Activated naive CD4-positive, alpha-beta T cell treated with anti-CD3 and anti-CD28 coated beads, Interleukin-2, amount 50 U/mL, for 24 hours (primary cell): Measurements from ENCODE around the gene IGLL1.
"Not testable (repeated sequence)": the region's sequence is repeated elsewhere in the genome, so short reads cannot be mapped to it uniquely, and the experiment has no call there.

ENCODE experiments used
- H3K27ac Mint-ChIP-seq: one replicate; pipeline ENCODE4 v1.8.0; 2021; ENCODE audit warnings: mild to moderate bottlenecking, mixed read lengths
- H3K27me3 Mint-ChIP-seq: one replicate; pipeline ENCODE4 v1.8.0; 2021; ENCODE audit warnings: mixed read lengths
- H3K36me3 Mint-ChIP-seq: one replicate; pipeline ENCODE4 v1.8.0; 2021; ENCODE audit warnings: mixed read lengths
- H3K4me1 Mint-ChIP-seq: one replicate; pipeline ENCODE4 v1.8.0; 2021; ENCODE audit warnings: mixed read lengths
- H3K4me3 Mint-ChIP-seq: one replicate; pipeline ENCODE4 v1.8.0; 2021; ENCODE audit warnings: mild to moderate bottlenecking, mixed read lengths
- H3K9me3 Mint-ChIP-seq: one replicate; pipeline ENCODE4 v1.8.0; 2021; ENCODE audit warnings: mixed read lengths

The IGLL1 gene

GRCh38 chr22:23598805-23599518, 18.9 kb upstream of the IGLL1 start:
- H3K36me3 Mint-ChIP-seq = no peaks in the 10 kb centered on the region
- no peak overlapping the region for H3K4me3 Mint-ChIP-seq
- no peak overlapping the region for H3K27ac Mint-ChIP-seq
- H3K4me1 Mint-ChIP-seq = no peaks in the 10 kb centered on the region
- H3K27me3 Mint-ChIP-seq = no peaks in the 10 kb centered on the region
- no peaks in the 10 kb centered on the region for H3K9me3 Mint-ChIP-seq

GRCh38 chr22:23597576-23598268, 17.6 kb upstream of the IGLL1 start:
- H3K36me3 Mint-ChIP-seq, H3K4me3 Mint-ChIP-seq, H3K27ac Mint-ChIP-seq, H3K4me1 Mint-ChIP-seq, H3K9me3 Mint-ChIP-seq, H3K27me3 Mint-ChIP-seq: not testable (repeated sequence)

GRCh38 chr22:23595904-23596303, 15.8 kb upstream of the IGLL1 start:
- H3K27ac Mint-ChIP-seq, H3K27me3 Mint-ChIP-seq, H3K4me1 Mint-ChIP-seq, H3K9me3 Mint-ChIP-seq, H3K4me3 Mint-ChIP-seq, H3K36me3 Mint-ChIP-seq: not testable (repeated sequence)

GRCh38 chr22:23591846-23592245, 11.8 kb upstream of the IGLL1 start:
- Mint-ChIP-seq H3K36me3 (no peaks in the 10 kb centered on the region), H3K4me3 (no peak overlapping the region), H3K27me3 (no peaks in the 10 kb centered on the region), H3K4me1 (no peaks in the 10 kb centered on the region), H3K9me3 (no peaks in the 10 kb centered on the region), H3K27ac (no peak overlapping the region)

GRCh38 chr22:23591201-23591791, 11.2 kb upstream of the IGLL1 start:
- Mint-ChIP-seq H3K27me3 (no peaks in the 10 kb centered on the region), H3K9me3 (no peaks in the 10 kb centered on the region), H3K4me3 (no peak overlapping the region), H3K36me3 (no peaks in the 10 kb centered on the region), H3K27ac (no peak overlapping the region), H3K4me1 (no peaks in the 10 kb centered on the region)

- peaks cover 10% of the 10 kb centered on the region for H3K27me3 Mint-ChIP-seq
- H3K9me3 Mint-ChIP-seq = no peaks in the 10 kb centered on the region
- no peak overlapping the region for H3K4me3 Mint-ChIP-seq
- no peaks in the 10 kb centered on the region for H3K4me1 Mint-ChIP-seq
- no peak overlapping the region for H3K27ac Mint-ChIP-seq
- no peaks in the 10 kb centered on the region for H3K36me3 Mint-ChIP-seq
Measured at GRCh38 chr22:23583836-23584235, 3.7 kb upstream of the IGLL1 start.

GRCh38 chr22:23583153-23583552, 3.1 kb upstream of the IGLL1 start:
- Mint-ChIP-seq H3K27me3 (peaks cover 10% of the 10 kb centered on the region), H3K4me3 (no peak overlapping the region), H3K9me3 (no peaks in the 10 kb centered on the region), H3K36me3 (no peaks in the 10 kb centered on the region), H3K27ac (no peak overlapping the region), H3K4me1 (no peaks in the 10 kb centered on the region)

GRCh38 chr22:23581260-23581650, 1.2 kb upstream of the IGLL1 start:
- Mint-ChIP-seq H3K4me1 (no peaks in the 10 kb centered on the region), H3K4me3 (no peak overlapping the region), H3K27me3 (peaks cover 11% of the 10 kb centered on the region), H3K9me3 (no peaks in the 10 kb centered on the region), H3K36me3 (no peaks in the 10 kb centered on the region), H3K27ac (no peak overlapping the region)

GRCh38 chr22:23580576-23581259, 628 bp upstream of the IGLL1 start:
- Mint-ChIP-seq H3K36me3 (no peaks in the 10 kb centered on the region), H3K27ac (no peak overlapping the region), H3K9me3 (no peaks in the 10 kb centered on the region), H3K27me3 (peaks cover 13% of the 10 kb centered on the region), H3K4me3 (no peak overlapping the region), H3K4me1 (no peaks in the 10 kb centered on the region)

GRCh38 chr22:23579280-23579679, 810 bp downstream of the IGLL1 start:
- H3K36me3 Mint-ChIP-seq = no peaks in the 10 kb centered on the region
- H3K4me1 Mint-ChIP-seq = no peaks in the 10 kb centered on the region
- H3K27me3 Mint-ChIP-seq = peaks cover 10% of the 10 kb centered on the region
- no peak overlapping the region for H3K4me3 Mint-ChIP-seq
- H3K27ac Mint-ChIP-seq = no peak overlapping the region
- no peaks in the 10 kb centered on the region for H3K9me3 Mint-ChIP-seq

- H3K4me3 Mint-ChIP-seq = no peak overlapping the region
- no peak overlapping the region for H3K27ac Mint-ChIP-seq
- H3K27me3 Mint-ChIP-seq = peaks cover 8% of the 10 kb centered on the region
- H3K4me1 Mint-ChIP-seq = no peaks in the 10 kb centered on the region
- H3K36me3 Mint-ChIP-seq = no peaks in the 10 kb centered on the region
- H3K9me3 Mint-ChIP-seq = no peaks in the 10 kb centered on the region
Measured at GRCh38 chr22:23578306-23578705, 1.8 kb downstream of the IGLL1 start.

- Mint-ChIP-seq H3K27ac (no peak overlapping the region), H3K4me1 (no peaks in the 10 kb centered on the region), H3K36me3 (no peaks in the 10 kb centered on the region), H3K4me3 (no peak overlapping the region), H3K9me3 (no peaks in the 10 kb centered on the region), H3K27me3 (peaks cover 7% of the 10 kb centered on the region)
Measured at GRCh38 chr22:23576681-23577080, 3.4 kb downstream of the IGLL1 start.

GRCh38 chr22:23575601-23576000, 4.5 kb downstream of the IGLL1 start:
- Mint-ChIP-seq H3K36me3 (no peaks in the 10 kb centered on the region), H3K9me3 (no peaks in the 10 kb centered on the region), H3K27me3 (peaks cover 6% of the 10 kb centered on the region), H3K27ac (no peak overlapping the region), H3K4me3 (no peak overlapping the region), H3K4me1 (no peaks in the 10 kb centered on the region)

- H3K9me3 Mint-ChIP-seq = no peaks in the 10 kb centered on the region
- no peaks in the 10 kb centered on the region for H3K4me1 Mint-ChIP-seq
- peaks cover 6% of the 10 kb centered on the region for H3K27me3 Mint-ChIP-seq
- H3K36me3 Mint-ChIP-seq = no peaks in the 10 kb centered on the region
- no peak overlapping the region for H3K4me3 Mint-ChIP-seq
- no peak overlapping the region for H3K27ac Mint-ChIP-seq
Measured at GRCh38 chr22:23574877-23575276, 5.2 kb downstream of the IGLL1 start.

GRCh38 chr22:23574371-23574811, 5.7 kb downstream of the IGLL1 start:
- H3K4me1 Mint-ChIP-seq = no peaks in the 10 kb centered on the region
- no peak overlapping the region for H3K4me3 Mint-ChIP-seq
- H3K9me3 Mint-ChIP-seq = no peaks in the 10 kb centered on the region
- no peaks in the 10 kb centered on the region for H3K36me3 Mint-ChIP-seq
- H3K27me3 Mint-ChIP-seq = peaks cover 5% of the 10 kb centered on the region
- H3K27ac Mint-ChIP-seq = no peak overlapping the region

GRCh38 chr22:23573701-23574235, 6.3 kb downstream of the IGLL1 start:
- not testable (repeated sequence) for H3K27ac Mint-ChIP-seq, H3K36me3 Mint-ChIP-seq, H3K9me3 Mint-ChIP-seq, H3K4me3 Mint-ChIP-seq, H3K27me3 Mint-ChIP-seq, H3K4me1 Mint-ChIP-seq
